Stimulated activated CD4-positive, alpha-beta T cell treated with anti-CD3 and anti-CD28 coated beads, Interleukin-15, amount 100 ng/mL, for 1 hour (primary cell): ENCODE results near the gene SPEM1.
"Not testable (repeated sequence)": the region's sequence is repeated elsewhere in the genome, so short reads cannot be mapped to it uniquely, and the experiment has no call there.

Experiments used
- DNase-seq, 2 donors: peaks; one replicate each; pipeline ENCODE4 v3.0.0-alpha.2; 2020; ENCODE audit warnings: low read depth in 1 of 2, low spot score in 1 of 2

The SPEM1 gene

DNA sequence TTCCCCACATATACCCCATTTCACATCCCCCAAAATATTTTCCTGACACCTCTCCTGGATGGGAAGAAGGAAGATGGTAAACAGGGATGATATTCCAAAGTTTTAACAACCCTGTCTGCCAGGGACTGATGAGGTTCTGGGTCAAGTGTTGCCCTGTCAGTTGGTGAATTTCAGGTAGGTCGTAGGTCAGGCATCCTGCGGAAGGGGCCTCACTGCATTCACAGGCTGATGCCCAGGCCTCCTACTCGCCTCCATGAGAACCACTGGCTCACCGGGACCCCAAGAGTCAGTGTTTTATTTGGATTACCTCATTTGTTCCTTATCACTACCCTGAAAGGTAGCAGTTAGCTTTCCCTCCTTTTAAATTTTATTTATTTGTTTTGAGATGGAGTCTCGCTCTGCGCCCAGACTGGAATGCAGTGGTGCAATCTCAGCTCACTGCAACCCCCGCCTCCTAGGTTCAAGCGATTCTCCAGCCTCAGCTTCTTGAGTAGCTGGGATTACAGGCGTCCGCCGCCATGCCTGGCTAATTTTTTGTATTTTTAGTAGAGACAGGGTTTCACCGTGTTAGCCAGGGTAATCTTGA lies 48.8 kb downstream of the SPEM1 start:
- no peak for DNase-seq

DNA sequence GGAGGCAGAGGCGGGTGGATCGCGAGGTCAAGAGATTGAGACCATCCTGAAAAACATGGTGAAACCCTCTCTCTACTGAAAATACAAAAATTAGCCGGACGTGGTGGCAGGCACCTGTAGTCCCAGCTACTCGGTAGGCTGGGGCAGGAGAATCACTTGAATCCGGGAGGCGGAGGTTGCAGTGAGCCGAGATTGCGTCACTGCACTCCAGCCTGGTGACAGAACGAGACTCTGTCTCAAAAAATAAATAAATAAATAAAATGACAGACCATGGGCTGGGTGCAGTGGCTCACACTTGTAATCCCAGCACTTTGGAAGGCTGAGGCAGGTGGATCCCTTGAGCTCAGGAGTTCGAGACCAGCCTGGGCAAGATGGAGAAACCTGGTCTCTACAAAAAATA lies 49.7 kb downstream of the SPEM1 start:
- DNase-seq = not testable (repeated sequence)

DNA sequence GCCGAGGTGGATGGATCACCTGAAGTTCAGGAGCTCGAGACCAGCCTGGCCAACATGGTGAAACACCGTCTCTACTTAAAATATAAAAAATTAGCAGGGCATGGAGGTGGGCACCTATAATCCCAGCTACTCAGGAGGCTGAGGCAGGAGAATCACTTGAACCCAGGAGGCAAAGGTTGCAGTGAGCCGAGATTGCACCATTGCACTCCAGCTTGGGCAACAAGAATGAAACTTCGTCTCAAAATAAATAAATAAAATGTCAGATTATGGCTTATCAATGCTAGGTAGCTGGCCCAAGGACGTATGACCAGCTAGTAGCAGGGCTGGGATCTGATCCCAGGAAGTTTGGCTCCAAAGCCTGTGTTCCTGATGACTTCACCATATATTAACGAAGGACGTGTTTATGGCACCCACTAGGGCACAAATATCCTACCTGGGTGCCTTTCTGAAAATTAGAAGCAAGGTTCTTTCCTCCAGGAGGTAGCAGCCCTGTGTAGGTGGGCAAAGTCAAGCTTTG lies 50.4 kb downstream of the SPEM1 start:
- DNase-seq = not testable (repeated sequence)
